Measurements from ENCODE around the gene CD300LG.

Gene CD300LG

GRCh38 chr17:43826206-43826605, 20.8 kb upstream of the CD300LG start:
- no peak overlapping the region for H3K4me2 ChIP-seq (ENCODE audit: low read depth, low read length)
- H3K9ac ChIP-seq (ENCODE audit: low read length): no peak overlapping the region
- no peak overlapping the region for H3K4me3 ChIP-seq (ENCODE audit: low read length)
- no peaks in the 10 kb centered on the region for H4K20me1 ChIP-seq (ENCODE audit: insufficient read depth, low read length)
- no peaks in the 10 kb centered on the region for H3K79me2 ChIP-seq (ENCODE audit: low read length)
- no peaks in the 10 kb centered on the region for H3K9me3 ChIP-seq (replicated peaks; ENCODE audit: insufficient read depth, low read length)
- no peak overlapping the region for H3K27ac ChIP-seq (ENCODE audit: low read length)
- no peak for TF ChIP-seq EZH2phosphoT487 (IDR thresholded peaks at IDR 0.05; ENCODE audit: low read length)
- no peak for TF ChIP-seq EZH2 (optimal IDR thresholded peaks at IDR 0.05; ENCODE audit: low read depth, low read length)
- TF ChIP-seq, protein P1, sequence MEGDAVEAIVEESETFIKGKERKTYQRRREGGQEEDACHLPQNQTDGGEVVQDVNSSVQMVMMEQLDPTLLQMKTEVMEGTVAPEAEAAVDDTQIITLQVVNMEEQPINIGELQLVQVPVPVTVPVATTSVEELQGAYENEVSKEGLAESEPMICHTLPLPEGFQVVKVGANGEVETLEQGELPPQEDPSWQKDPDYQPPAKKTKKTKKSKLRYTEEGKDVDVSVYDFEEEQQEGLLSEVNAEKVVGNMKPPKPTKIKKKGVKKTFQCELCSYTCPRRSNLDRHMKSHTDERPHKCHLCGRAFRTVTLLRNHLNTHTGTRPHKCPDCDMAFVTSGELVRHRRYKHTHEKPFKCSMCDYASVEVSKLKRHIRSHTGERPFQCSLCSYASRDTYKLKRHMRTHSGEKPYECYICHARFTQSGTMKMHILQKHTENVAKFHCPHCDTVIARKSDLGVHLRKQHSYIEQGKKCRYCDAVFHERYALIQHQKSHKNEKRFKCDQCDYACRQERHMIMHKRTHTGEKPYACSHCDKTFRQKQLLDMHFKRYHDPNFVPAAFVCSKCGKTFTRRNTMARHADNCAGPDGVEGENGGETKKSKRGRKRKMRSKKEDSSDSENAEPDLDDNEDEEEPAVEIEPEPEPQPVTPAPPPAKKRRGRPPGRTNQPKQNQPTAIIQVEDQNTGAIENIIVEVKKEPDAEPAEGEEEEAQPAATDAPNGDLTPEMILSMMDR (IDR thresholded peaks at IDR 0.05; ENCODE audit: low read length): no peak
- no peaks in the 10 kb centered on the region for H3F3A ChIP-seq (ENCODE audit: insufficient read depth, low read length)
- no peaks in the 10 kb centered on the region for H3K9me2 ChIP-seq (replicated peaks; ENCODE audit: insufficient read depth, low read length)
- no peak for DNase-seq
- H3K4me1 ChIP-seq (ENCODE audit: low read length): no peaks in the 10 kb centered on the region
- H3K27me3 ChIP-seq (replicated peaks; ENCODE audit: insufficient read depth, low read length): peaks cover 41% of the 10 kb centered on the region
- no peak overlapping the region for H2AFZ ChIP-seq (ENCODE audit: low read length)
- H3K36me3 ChIP-seq (replicated peaks; ENCODE audit: insufficient read depth, low read length): no peaks in the 10 kb centered on the region

DNA sequence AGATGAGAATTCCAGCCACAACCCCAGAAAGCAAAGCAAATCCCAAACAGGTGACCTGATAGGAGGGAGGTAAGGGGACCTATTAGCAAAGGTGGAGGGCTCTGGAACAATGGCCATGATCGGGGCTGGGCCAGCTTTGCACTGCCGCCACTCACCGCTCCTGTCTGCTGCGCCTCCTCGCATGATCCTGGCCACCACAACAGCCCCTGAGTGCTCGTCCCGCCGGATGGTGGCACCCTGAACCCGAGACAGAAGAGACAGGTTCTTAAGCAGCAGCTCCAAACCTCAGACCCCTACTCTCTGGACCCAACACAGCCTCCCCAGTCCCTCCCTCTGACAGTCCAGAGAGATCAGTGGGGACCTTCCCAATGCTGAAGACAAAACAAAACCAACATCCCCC, 19.4 kb upstream of the CD300LG start:
- Histone ChIP-seq H3K27me3 (replicated peaks; ENCODE audit: insufficient read depth, low read length) (peaks cover 50% of the 10 kb centered on the region), H3K4me2 (ENCODE audit: low read depth, low read length) (no peak overlapping the region), H3K9ac (ENCODE audit: low read length) (no peak overlapping the region), H3K4me3 (ENCODE audit: low read length) (no peak overlapping the region), H2AFZ (ENCODE audit: low read length) (no peak overlapping the region), H3K9me3 (replicated peaks; ENCODE audit: insufficient read depth, low read length) (no peaks in the 10 kb centered on the region), H3K27ac (ENCODE audit: low read length) (no peak overlapping the region), H3K4me1 (ENCODE audit: low read length) (no peaks in the 10 kb centered on the region), H4K20me1 (ENCODE audit: insufficient read depth, low read length) (no peaks in the 10 kb centered on the region), H3K36me3 (replicated peaks; ENCODE audit: insufficient read depth, low read length) (no peaks in the 10 kb centered on the region), H3F3A (ENCODE audit: insufficient read depth, low read length) (no peaks in the 10 kb centered on the region), H3K9me2 (replicated peaks; ENCODE audit: insufficient read depth, low read length) (no peaks in the 10 kb centered on the region), H3K79me2 (ENCODE audit: low read length) (no peaks in the 10 kb centered on the region)
- TF ChIP-seq, protein P1 (IDR thresholded peaks at IDR 0.05; ENCODE audit: low read length): no peak
- TF ChIP-seq EZH2 (optimal IDR thresholded peaks at IDR 0.05; ENCODE audit: low read depth, low read length): no peak
- no peak for TF ChIP-seq EZH2phosphoT487 (IDR thresholded peaks at IDR 0.05; ENCODE audit: low read length)
- DNase-seq: no peak

- H3F3A ChIP-seq (ENCODE audit: insufficient read depth, low read length): no peaks in the 10 kb centered on the region
Observed at GRCh38 chr17:43829738-43830137, 17.2 kb upstream of the CD300LG start.

More at GRCh38 chr17:43829738-43830137, 17.2 kb upstream of the CD300LG start:
- Histone ChIP-seq H4K20me1 (ENCODE audit: insufficient read depth, low read length) (no peaks in the 10 kb centered on the region), H3K9ac (ENCODE audit: low read length) (no peak overlapping the region), H3K4me3 (ENCODE audit: low read length) (no peak overlapping the region), H3K27me3 (replicated peaks; ENCODE audit: insufficient read depth, low read length) (peaks cover 63% of the 10 kb centered on the region), H3K4me2 (ENCODE audit: low read depth, low read length) (no peak overlapping the region), H3K9me2 (replicated peaks; ENCODE audit: insufficient read depth, low read length) (no peaks in the 10 kb centered on the region), H3K4me1 (ENCODE audit: low read length) (no peaks in the 10 kb centered on the region), H3K27ac (ENCODE audit: low read length) (no peak overlapping the region), H3K79me2 (ENCODE audit: low read length) (no peaks in the 10 kb centered on the region), H3K9me3 (replicated peaks; ENCODE audit: insufficient read depth, low read length) (no peaks in the 10 kb centered on the region), H3K36me3 (replicated peaks; ENCODE audit: insufficient read depth, low read length) (no peaks in the 10 kb centered on the region), H2AFZ (ENCODE audit: low read length) (no peak overlapping the region)
- TF ChIP-seq EZH2 (optimal IDR thresholded peaks at IDR 0.05; ENCODE audit: low read depth, low read length): no peak
- TF ChIP-seq, protein P1 (IDR thresholded peaks at IDR 0.05; ENCODE audit: low read length): no peak
- TF ChIP-seq EZH2phosphoT487 (IDR thresholded peaks at IDR 0.05; ENCODE audit: low read length): no peak
- peak; percentile 1 for DNase-seq

All from MM.1S (cell line).